Left ventricle myocardium inferior (tissue), 1 donor: ENCODE data around the gene ABCG1. TPM values are rescaled to one million over a fixed set of nuclear protein-coding genes. Genes with fewer than 3 reads are reported as not detected.

Experiments
- DNase-seq: peaks from one replicate; pipeline ENCODE4 v3.0.0-alpha.2; 2020
- H3K27ac ChIP-seq: fragments of 200-600 bp; replicated peaks from 2 replicates; pipeline ENCODE4 v1.8.0; 2021
- H3K27me3 ChIP-seq: fragments of 200-600 bp; 2 replicates; pipeline ENCODE4 v1.8.0; 2021; ENCODE audit warnings: low read depth
- H3K36me3 ChIP-seq: fragments of 200-600 bp; 2 replicates; pipeline ENCODE4 v1.8.0; 2021
- H3K4me1 ChIP-seq: fragments of 200-600 bp; 2 replicates; pipeline ENCODE4 v1.8.0; 2021
- H3K4me3 ChIP-seq: fragments of 200-600 bp; 2 replicates; pipeline ENCODE4 v1.8.0; 2021; ENCODE audit warnings: mild to moderate bottlenecking, moderate library complexity
- H3K9me3 ChIP-seq: fragments of 200-600 bp; replicated peaks from 2 replicates; pipeline ENCODE4 v1.8.0; 2021
- CTCF ChIP-seq: fragments of 200-600 bp; IDR thresholded peaks from 2 replicates; pipeline ENCODE4 v1.8.0; 2021; ENCODE audit warnings: antibody characterized with exemption, mild to moderate bottlenecking, borderline replicate concordance
- intact Hi-C: fragments of 100-400 bp; cut with micrococcal nuclease; formaldehyde crosslinking; loops from one replicate; pipeline ENCODE4 v1.11.0; 2022
- total RNA-seq: library from RNA; stranded (reverse); fragmentation: NEBNext Ultra II Directional; extraction: Animal tissue kit (Norgen Biotek cat#: 25700); gene quantifications from one replicate; pipeline ENCODE4 v1.2.1, GENCODE V29; 2021
- donor health status: DM: no; HTN: yes; CAD: no; lungs with severe emphysema.

The ABCG1 gene
- total RNA-seq, 1 donor from 2014 or later = 8.7 TPM

DNA sequence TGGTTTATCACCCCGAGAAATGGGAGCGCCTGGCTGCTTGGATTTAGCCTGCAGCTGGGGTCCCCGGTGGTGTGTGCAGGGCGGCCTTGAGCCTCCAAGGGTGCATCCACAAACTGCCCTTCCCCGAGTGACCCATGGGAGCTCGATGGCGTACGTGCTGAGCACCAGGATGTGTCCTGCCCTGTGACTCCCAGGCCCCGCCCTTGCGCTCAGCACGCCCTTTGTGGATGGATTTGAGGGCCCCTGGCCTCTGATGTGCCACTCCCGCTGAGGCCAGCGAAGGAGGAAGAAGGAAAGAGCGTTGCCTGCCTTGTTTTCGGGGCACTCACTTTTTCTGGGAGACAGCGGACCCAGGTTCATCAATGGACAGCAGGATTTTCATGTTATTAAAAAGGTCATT is 98.0 kb downstream of the ABCG1 start:
- Histone ChIP-seq H3K27ac (no peak overlapping the region), H3K9me3 (no peaks in the 10 kb centered on the region), H3K36me3 (no peaks in the 10 kb centered on the region), H3K27me3 (peaks cover 3% of the 10 kb centered on the region), H3K4me1 (peaks cover 15% of the 10 kb centered on the region), H3K4me3 (no peak overlapping the region)
- no peak for TF ChIP-seq CTCF
- no peak for DNase-seq
- intact Hi-C loops = no loop called here

GRCh38 chr21:42317341-42317741 is 98.4 kb downstream of the ABCG1 start:
- Histone ChIP-seq H3K4me3 (no peak overlapping the region), H3K27me3 (peaks cover 5% of the 10 kb centered on the region), H3K9me3 (no peaks in the 10 kb centered on the region), H3K27ac (no peak overlapping the region), H3K36me3 (no peaks in the 10 kb centered on the region), H3K4me1 (peaks cover 15% of the 10 kb centered on the region)
- no peak for TF ChIP-seq CTCF
- no peak for DNase-seq
- intact Hi-C loops = no loop called here

DNA sequence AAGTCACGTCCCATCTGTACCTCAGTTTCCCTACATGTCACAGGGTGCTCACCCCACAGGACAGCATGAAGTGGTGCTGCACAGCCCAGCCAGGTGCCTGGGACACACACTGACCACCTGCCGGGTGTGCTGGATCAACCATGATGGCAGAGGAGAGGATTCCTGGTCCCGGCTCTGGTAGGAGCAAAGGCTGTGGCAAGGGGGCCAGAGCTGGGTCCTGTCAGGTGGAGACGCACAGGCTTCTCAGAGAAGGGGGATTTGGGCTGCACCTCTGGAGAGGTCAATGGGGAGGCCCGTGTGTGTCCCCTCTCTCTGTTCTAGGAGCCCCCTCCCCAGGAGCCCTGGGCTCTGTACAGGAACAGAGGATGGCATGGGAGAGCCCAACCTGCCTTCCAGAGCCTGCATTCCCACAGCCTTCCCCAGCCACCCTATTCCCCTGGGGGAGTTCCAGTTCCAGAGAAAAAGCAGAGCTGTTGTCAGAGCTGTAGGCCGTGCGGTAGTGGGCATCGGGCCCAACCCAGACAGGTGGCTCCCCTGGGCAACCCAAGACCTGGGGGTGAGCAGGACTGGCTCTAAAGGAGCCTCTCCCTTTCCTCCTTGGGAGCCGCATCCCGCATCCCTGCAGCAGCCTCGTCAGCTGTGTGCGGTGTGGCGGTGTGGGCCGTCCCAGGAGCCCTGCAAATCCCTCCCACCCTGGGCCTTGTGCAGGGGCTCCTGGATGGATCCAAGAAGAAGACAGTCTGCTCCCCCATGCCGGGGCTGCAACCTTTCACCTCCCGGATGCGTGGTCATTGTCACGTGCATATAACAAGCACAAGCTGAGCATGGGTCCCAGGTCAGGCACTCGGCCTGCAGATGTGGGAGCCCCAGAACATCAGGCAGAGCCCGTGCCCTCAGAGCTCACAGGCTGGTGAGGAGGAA is 99.1 kb downstream of the ABCG1 start:
- DNase-seq = no peak
- TF ChIP-seq CTCF = no peak
- Histone ChIP-seq H3K36me3 (no peaks in the 10 kb centered on the region), H3K27ac (no peak overlapping the region), H3K9me3 (no peaks in the 10 kb centered on the region), H3K4me1 (peaks cover 9% of the 10 kb centered on the region), H3K27me3 (peaks cover 12% of the 10 kb centered on the region), H3K4me3 (no peak overlapping the region)
- intact Hi-C loops = no loop called here

DNA sequence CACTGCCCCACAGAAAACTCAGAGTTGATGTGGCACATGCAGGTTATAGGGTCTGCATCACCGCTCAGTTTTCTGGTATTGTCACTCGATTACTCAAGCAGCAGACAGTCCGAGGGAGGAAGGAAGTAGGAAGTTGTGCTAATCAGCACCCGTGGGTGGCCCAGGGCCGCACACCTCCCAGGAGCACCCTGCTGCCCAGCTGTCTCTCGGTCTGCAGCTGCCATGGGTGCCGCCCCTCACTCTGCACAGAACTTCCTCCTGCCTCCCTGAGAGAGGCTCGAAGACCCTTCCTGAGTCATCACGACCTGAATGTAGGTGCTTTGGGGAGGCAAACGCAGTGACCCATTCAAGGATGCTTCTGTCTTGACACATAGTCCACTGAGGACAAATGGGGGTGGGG is 100.4 kb downstream of the ABCG1 start:
- Histone ChIP-seq H3K27me3 (peaks cover 23% of the 10 kb centered on the region), H3K4me3 (no peak overlapping the region), H3K4me1 (no peaks in the 10 kb centered on the region), H3K9me3 (no peaks in the 10 kb centered on the region), H3K27ac (no peak overlapping the region), H3K36me3 (no peaks in the 10 kb centered on the region)
- DNase-seq = no peak
- TF ChIP-seq CTCF = no peak
- intact Hi-C loops = no loop called here

- Histone ChIP-seq H3K27ac (no peak overlapping the region), H3K9me3 (no peaks in the 10 kb centered on the region), H3K4me3 (no peak overlapping the region), H3K36me3 (no peaks in the 10 kb centered on the region), H3K27me3 (peaks cover 28% of the 10 kb centered on the region), H3K4me1 (no peaks in the 10 kb centered on the region)
- peak; percentile 16 for TF ChIP-seq CTCF
- DNase-seq = no peak
- intact Hi-C loops = no loop called here
Measured at GRCh38 chr21:42319851-42320572, 101.1 kb downstream of the ABCG1 start.
